Ishikawa (cell line): Measurements from ENCODE around the gene TPCN2.

Source experiments
- CREB1 ChIP-seq: IDR thresholded peaks from 2 replicates; pipeline ENCODE4 v1.6.1; 2012; ENCODE audit warnings: low read depth
- EP300 ChIP-seq: IDR thresholded peaks from 2 replicates; pipeline ENCODE4 v1.6.1; 2012; ENCODE audit warnings: borderline replicate concordance
- NFIC ChIP-seq: IDR thresholded peaks from 2 replicates; pipeline ENCODE4 v1.6.1; 2012
- RAD21 ChIP-seq: IDR thresholded peaks from 2 replicates; pipeline ENCODE4 v1.6.1; 2012; ENCODE audit warnings: low read depth
- REST ChIP-seq: IDR thresholded peaks from 2 replicates; pipeline ENCODE4 v1.6.1; 2012; ENCODE audit warnings: low read depth, mild to moderate bottlenecking
- TAF1 ChIP-seq: IDR thresholded peaks from 2 replicates; pipeline ENCODE4 v1.6.1; 2012; ENCODE audit warnings: low read depth, mild to moderate bottlenecking
- TCF12 ChIP-seq: IDR thresholded peaks from 2 replicates; pipeline ENCODE4 v1.6.1; 2012; ENCODE audit warnings: low read depth
- USF1 ChIP-seq: IDR thresholded peaks from 2 replicates; pipeline ENCODE4 v1.6.1; 2012
- YY1 ChIP-seq: IDR thresholded peaks from 2 replicates; pipeline ENCODE4 v1.6.1; 2012; ENCODE audit warnings: low read depth

GRCh38 chr11:69079661-69080256 is 31.0 kb downstream of the TPCN2 start:
- TF ChIP-seq EP300 = no peak
- TF ChIP-seq TAF1 = no peak
- TF ChIP-seq YY1 = no peak
- no peak for TF ChIP-seq RAD21
- TF ChIP-seq NFIC = no peak
- TF ChIP-seq USF1 = no peak
- no peak for TF ChIP-seq TCF12
- TF ChIP-seq REST = no peak
- no peak for TF ChIP-seq CREB1
